HFF-Myc (cell line): ENCODE measurements around the gene CERS4.
"Not testable (repeated sequence)": the region's sequence is repeated elsewhere in the genome, so short reads cannot be mapped to it uniquely, and the experiment has no call there.

Source experiments
- DNase-seq: peaks from one replicate; pipeline ENCODE4 v3.0.0-alpha.2; 2011; ENCODE audit warnings: low read depth; ENCODE audit errors: extremely low read depth
- H3K4me3 ChIP-seq: replicated peaks from 2 replicates; pipeline ENCODE4 v1.5.1; 2011; ENCODE audit warnings: low read depth, mild to moderate bottlenecking, control low read depth, low read length
- CTCF ChIP-seq: IDR thresholded peaks from 2 replicates; pipeline ENCODE4 v1.5.1; 2012; ENCODE audit warnings: mild to moderate bottlenecking, low read depth, low read length, control low read depth; ENCODE audit errors: missing control alignments

CERS4 gene

GRCh38 chr19:8180018-8180417, 29.2 kb upstream of the CERS4 start:
- no peak overlapping the region for H3K4me3 ChIP-seq
- no peak for DNase-seq
- TF ChIP-seq CTCF, result no peak

GRCh38 chr19:8184274-8184673, 24.9 kb upstream of the CERS4 start:
- H3K4me3 ChIP-seq, result no peak overlapping the region
- DNase-seq, result no peak
- TF ChIP-seq CTCF, result no peak

- DNase-seq, result no peak
- TF ChIP-seq CTCF, result no peak
- H3K4me3 ChIP-seq, result no peak overlapping the region
These were observed 23.7 kb upstream of the CERS4 start for GRCh38 chr19:8185343-8186068.

- DNase-seq, result no peak
- no peak overlapping the region for H3K4me3 ChIP-seq
- no peak for TF ChIP-seq CTCF
These were observed 16.8 kb upstream of the CERS4 start for GRCh38 chr19:8192221-8192820.

- DNase-seq, result no peak
- TF ChIP-seq CTCF, result no peak
- H3K4me3 ChIP-seq, result no peak overlapping the region
These were observed 14.5 kb upstream of the CERS4 start for GRCh38 chr19:8194528-8195267.

- no peak overlapping the region for H3K4me3 ChIP-seq
- TF ChIP-seq CTCF, result no peak
- DNase-seq, result no peak
These were observed 12.8 kb upstream of the CERS4 start for GRCh38 chr19:8196271-8196927.

- DNase-seq, result not testable (repeated sequence)
These were observed 5.7 kb upstream of the CERS4 start for GRCh38 chr19:8203288-8204120.

More at GRCh38 chr19:8203288-8204120, 5.7 kb upstream of the CERS4 start:
- not testable (repeated sequence) for H3K4me3 ChIP-seq
